Stimulated activated CD4-positive, alpha-beta T cell treated with anti-CD3 and anti-CD28 coated beads, Interleukin-4, amount 100 ng/mL, for 4 hours (primary cell): Measurements from ENCODE around the gene TCERG1.
A peak's percentile ranks its signal among the peaks of the same experiment; 100 is the strongest.

Experiments
- DNase-seq, 2 experiments: peaks; one replicate each; pipeline ENCODE4 v3.0.0-alpha.2; 2020

The TCERG1 gene

DNA sequence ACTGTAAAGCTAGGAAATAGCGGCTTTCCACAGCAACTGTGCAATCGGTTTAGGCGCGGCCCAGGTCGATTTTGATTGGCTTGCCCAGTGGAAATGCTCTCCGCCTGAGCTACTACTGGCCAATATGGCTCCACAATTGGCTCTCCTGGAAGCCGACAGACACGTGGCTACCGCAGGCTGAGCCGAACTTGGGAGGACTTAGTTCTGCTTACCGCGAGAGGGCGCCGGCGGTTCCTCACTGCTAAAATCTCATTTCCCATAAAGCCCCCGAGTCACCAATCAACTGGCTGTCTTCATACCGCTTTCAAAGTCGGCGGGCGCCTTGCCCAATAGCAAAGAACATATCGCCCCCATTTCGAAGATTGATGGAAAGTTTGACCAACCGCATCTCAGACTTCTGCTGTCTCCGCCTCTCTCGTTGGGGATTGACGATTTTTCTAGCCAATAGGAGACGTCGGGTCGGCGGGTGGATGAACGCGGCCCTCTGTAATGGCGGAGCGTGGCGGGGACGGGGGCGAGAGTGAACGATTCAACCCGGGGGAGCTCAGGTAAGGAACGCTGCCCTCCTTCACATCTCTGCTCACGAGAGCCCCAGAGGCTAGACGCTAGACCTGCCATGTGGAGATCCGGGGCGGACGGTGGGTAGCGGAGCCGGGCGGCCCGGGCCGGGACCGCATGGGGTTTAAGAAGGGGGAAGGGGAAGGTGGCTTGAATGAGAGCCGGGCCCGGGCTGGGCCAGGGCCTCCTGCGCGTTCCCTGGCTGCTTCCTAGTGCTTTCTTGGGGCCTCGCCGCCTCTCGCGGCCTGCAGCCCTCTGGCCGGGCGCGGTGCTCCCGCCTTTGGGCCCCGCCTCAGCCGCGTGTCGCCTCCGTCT is at the start of gene TCERG1:
TSS of gene TCERG1 (plus strand) at position 473 of the 873 bp plus-strand sequence. CDS start at position 490, 17 bp downstream.
- DNase-seq: peak; percentile 94 to 98

DNA sequence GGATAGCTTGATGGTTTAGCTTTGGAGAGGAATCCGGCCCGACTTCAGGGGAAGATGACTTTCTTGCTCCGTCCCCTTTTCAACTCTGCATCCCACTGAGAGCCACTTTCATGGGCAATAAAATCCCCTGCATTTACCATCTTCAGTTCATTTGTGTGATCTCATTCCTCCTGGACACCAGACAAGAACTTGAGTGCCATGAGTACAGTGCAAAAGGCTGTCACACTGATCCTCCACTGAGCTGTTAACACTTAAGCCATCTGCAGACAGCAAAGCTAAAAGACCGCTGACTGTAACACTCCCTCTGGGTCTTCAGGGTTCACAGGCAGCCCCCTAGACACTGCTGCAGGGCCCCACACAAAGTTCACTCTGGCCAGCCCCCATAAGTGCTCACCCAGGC is 48.3 kb upstream of the TCERG1 start:
- no peak for DNase-seq

DNA sequence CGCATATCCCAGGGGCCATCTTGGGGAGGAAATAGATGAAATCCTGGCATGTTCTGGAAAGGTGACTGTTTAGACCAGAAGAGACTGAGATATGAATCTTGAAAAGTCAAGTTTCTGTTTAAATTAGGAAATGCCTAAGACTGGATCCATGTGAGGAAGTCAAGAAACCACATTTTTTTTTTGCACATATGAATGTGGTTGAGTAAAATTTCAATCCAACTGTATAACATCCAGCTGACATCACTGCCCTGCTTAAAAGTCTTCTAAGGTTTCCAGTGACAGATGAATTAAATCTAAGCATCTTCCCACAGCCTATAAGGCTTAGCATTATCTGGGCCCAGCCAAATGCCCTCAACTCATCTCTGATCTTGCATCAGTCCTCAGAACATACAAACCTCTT is 47.7 kb upstream of the TCERG1 start:
- no peak for DNase-seq

DNA sequence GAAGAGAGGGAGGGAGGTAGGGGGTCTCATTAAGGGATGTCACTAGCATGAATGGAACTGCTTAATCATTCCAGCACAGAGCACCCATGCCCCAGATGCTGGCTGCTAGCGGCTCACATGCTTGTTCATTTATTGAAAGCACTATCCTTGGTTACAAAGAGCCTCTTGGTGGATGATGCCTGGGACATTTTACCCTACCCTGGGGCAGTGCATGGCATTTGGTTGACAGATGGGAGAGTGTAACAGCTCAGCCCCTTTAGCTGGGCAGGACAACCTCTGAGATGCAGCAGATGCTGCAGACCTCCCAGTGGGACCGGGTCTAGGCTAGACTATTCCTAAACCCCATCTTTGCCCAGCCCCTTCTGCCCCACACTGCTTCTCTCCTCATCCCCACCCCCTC is 46.9 kb upstream of the TCERG1 start:
- no peak for DNase-seq

DNA sequence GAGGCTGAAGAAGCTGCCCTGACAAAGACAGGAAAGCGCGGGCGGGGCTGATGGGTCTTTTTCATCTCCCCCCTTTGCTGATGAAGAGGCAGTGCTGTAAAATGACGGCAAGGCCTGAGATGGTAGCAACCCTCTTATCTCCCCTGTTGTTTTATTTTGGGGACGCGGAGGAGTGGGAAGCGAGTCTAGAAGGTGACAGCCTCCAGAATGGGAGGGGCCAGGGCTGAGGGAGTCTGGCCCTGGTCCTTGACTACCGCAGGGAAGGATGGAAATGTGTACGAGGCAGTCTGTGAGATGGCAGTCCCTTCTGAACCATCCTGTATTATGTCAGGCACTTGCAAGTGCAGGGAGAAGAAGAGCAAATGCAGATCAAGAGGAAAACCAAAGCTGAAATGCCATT is 46.1 kb upstream of the TCERG1 start:
- DNase-seq: no peak

DNA sequence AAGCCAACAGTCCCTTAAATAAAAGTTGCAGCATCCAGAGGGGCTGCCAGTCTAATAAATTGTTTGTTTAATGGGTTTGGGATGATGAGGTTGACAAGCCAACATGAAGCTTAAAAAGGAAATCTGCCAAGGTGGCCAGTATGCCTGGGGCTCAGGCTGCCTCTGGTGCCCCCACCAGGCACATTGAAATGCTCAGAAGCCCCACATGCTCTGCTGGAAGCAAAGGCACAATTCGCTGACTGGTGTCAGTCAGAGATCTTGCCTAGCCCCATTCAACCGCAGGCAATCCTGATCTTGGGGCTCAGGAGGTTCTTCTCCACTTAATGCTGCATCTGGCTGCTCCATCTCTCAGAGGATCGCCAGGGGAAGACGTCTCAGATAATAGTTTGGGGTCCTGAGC is 44.2 kb upstream of the TCERG1 start:
- DNase-seq: no peak

DNA sequence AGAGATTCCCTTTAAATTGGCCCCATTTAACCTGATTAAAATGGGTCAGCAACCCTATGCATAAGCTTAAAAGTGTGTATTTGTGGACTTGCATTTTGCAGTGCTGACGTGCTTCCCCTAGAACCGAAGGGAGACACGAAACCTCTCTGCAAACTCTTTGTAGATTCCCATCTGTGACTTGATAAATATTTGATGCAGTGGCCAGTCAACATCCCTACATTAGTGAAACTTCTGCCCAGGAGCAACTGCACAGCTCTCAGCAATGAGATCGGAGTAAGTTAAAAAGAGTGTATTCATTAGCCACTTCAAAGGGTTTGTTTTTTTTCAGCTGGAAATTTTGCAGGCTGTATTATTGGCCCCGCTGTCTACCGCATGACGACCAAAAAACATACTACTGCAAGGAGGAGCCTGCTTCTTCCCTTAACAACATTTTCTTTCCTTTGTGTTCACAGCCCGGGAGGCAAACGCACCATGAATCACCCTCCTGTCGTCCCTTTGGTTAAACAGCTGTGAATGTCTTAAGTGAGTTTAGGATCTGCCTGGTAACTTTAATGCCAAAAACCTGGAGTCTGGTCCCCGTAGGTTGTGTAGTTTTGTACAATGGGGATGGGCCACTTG is 38.0 kb upstream of the TCERG1 start:
- DNase-seq: no peak

DNA sequence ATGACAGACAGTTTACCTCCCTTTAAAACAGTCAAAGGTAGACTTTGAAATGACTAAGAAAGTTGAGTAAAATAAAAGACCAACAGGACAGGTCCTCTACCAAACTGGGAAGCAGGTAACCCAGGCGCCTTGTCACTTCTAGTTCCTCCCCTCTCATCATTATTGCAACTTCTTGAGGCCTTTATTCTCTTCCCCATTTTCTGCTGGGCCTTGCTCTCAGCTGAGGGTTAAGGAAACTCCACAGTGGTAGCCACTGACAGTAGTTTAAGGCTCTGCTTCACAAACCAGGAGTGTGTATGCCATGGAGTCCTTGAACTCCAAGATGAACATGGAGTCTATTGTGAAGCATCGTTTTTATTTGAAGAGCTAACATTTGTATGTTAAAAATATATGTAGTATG is 36.9 kb upstream of the TCERG1 start:
- DNase-seq: no peak

DNA sequence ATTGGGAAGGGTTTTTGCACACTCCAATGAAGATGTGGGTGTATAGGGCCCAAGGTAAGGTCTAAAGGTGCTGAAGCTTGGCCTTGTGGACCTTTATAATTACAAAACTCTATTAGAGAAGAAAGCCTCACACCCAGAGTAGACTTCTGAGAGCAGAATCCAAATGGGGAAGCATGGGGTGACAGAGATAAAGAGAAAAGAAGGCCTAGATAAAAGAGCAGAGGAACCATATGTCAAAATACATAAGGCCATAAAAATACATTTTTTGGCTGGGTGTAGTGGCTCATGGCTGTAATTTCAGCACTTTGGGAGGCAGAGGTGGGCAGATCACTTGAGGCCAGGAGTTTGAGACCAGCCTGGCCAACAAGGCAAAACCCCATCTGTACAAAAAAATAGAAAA is 27.4 kb upstream of the TCERG1 start:
- DNase-seq: no peak

DNA sequence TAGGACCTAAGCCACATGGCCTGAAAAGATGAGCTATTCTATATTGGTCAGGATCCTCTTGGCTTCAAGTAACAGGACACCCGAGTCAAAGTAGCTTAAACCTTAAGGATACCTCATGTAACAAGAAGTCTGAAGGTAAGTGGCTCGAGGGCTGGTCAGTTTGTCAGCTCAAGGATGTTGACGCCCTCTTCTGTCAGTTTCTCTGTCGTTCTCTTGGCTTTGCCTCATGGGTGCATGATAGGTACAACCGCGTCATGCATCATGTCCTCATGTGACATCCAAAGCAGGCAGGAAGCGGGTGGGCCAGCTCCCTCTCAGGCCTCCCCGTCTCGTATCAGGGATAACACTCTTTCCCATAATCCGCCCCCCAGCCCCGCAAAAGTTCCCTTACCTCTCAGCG is 22.1 kb upstream of the TCERG1 start:
- no peak for DNase-seq

DNA sequence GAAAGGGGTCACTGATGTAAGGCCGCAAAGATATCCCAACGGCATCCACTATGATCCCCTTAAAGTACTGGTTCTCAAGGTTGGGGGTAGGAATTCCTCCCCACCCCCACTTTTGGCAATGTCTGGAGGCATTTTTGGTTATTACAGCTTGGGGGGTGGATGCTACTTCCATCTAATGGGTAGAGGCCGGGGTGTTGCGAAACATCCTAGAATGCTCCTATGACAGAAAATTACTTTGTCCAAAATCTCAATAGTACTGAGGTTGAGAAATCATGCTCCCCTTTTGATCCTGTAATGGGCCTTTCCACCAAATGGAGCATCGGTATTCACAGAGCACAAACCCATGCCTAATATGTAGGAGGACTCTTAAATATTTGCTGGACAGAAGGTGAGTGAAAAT is 20.8 kb upstream of the TCERG1 start:
- DNase-seq: no peak

DNA sequence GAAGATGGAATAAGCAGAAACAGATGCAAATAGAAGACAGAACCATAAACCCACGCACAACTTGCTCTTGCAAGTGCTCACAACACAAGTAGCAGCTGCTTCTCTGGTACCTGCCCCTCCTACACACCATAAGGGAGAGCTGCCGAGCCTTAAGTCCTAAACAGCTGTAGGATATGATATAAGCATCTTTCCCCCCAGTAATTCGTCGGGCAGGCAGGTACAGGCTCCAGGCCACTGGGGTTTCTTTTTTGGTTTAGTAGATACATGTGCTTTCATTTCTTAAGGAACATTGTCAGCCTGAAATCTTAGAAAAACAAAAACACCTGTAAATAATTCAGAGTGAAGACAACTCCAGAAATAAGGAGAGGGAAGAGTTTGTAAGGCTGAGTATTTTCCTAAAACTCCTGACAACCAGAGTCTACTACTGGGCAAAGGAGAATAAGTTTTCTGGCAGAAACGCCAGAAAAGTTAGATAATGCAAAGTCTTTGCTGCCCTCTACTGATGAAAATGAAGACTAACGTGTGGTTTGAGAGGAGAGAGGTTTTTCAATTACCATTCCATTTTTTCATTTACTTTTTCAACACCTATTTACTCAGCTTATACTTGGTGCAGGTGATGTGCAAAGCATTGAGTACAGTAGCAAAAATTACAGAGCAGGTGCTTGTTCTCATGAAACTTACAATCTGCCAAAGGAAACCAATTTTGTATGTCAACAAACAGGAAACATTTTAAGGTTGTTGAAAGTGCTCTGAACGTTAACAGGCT is 20.1 kb upstream of the TCERG1 start:
- no peak for DNase-seq

DNA sequence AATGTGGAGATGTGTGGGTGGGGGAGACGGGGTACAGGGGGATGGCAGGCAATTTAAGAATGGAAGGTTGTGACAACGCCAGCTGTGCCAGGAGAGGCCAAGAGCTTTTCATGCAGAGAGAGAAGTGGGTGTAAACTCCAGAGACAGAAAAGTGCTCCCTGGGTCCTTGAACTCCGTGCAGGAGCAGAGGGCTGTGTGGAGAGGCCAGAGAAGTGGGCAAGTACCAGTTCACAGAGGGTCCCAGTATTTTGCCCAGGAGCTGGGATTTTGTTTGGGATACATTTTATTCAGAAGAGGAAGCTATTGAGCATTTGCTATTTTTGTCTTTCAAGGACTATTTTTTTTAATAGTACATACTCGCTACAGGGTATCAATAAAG is 19.5 kb upstream of the TCERG1 start:
- DNase-seq: no peak

DNA sequence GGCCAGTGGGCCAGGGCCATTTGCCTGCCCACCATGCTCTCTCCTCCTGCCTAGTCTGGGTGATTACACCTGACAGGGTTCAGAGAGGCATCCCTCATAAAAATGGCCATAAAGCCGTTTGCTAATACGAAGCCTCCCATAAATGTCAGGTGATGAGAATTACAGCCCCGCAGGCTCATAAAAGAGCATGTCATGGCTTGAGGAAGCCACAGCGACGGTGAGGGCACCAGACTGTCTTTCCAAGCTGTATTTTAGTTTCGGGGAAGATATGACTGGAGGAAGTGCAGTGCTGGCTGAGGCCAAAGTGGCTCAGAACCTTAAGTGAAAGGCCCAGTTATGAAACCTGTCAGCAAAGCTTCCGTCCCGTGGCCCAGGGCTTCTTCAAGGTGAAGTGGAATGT is 18.5 kb upstream of the TCERG1 start:
- DNase-seq: no peak

DNA sequence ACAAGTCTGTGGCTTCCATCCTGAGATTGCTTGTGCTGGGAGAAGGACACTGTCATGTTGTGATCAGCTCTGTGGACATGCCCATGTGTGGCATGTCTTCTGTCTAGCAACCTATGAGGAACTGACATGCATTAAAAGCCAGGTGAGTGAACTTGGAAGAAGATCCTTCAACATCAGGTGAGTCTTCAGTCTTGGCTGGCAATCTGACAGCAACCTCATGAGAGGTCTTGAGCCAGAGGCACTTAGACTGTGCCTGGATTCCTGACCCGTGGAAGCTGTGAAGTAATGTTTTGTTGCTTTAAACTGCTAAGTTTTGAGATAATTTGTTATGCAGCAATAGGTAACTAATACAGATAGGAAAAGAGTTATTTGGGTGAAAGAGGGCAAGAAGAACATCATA is 6.8 kb upstream of the TCERG1 start:
- no peak for DNase-seq

DNA sequence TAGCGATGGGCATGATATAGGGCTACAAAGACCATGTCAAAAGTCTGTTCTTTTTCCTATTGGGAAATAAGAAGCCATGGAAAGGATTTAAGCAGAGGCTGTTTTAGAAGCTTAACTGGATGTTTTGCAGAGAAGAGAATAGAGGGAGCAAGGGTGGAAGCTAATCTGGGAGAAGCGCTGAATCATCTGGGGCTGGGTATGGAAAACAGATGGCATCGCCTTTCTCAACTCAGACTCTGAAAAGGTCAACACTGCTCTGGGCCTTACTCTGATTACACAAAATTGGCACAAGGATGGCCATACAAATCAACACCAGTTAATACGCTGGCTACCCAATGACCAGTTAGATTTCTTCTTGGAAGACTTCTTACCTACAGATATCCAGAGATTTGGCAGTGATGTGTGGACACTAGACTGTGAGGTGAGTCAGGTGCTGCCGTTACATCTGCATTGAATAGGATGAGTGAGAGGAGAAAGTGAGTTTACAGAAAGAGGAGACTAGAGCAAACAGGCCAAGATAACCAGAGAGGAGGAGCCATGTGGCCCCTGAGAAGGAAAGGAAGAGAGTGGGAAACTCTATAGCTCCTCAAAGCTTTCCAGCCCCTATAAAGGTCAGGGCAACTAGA is 6.2 kb upstream of the TCERG1 start:
- no peak for DNase-seq

DNA sequence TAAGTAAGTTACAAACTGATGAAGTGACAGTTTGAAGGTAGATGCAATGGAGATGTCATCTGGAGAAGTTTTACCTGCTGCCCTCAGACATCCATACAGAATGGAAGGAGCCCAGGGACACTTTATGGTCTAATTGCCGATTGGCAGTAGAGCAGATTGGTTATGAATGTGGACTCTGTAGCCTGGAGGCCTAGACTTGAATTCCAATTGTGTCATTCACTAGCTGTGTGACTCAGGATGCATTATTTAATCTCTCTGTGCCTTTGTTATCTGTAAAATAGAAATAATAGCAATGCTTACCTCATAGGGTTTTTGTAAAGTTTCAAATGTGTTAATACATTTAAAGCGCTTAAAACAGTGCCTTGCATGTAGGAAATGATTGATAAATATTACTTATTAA is 5.2 kb upstream of the TCERG1 start:
- no peak for DNase-seq

DNA sequence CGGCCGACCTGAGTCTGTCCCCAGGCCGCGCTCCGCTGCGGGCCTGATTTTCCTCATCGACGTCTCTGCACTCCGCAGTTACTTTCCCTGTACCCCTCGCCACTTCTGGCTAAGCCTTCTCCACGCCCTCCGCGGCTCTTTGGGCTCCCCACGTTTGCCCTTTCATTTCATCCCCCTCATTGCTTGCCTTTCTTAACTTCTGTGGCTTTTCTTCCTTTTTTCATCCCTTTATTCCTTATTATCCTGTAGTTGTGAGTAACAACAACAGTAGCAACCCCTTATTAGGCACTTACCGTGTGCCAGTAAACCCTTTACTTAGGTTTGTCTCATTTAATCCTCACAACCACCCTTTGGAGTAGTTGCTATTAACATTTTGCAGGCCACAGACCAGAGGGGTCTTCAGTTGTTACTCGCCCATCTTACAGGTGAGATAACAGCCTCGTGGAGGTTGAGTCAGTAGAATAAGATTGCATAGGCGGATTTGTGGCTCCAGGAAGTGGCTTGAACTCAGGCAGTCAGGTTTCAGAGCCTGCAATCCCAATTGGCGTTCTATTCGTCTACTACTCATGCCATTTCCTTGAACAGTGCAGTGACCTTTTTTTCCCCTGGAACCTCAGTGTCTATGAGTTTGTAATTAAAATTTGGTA is 724 bp downstream of the TCERG1 start:
- DNase-seq: peak; percentile 32 to 41

DNA sequence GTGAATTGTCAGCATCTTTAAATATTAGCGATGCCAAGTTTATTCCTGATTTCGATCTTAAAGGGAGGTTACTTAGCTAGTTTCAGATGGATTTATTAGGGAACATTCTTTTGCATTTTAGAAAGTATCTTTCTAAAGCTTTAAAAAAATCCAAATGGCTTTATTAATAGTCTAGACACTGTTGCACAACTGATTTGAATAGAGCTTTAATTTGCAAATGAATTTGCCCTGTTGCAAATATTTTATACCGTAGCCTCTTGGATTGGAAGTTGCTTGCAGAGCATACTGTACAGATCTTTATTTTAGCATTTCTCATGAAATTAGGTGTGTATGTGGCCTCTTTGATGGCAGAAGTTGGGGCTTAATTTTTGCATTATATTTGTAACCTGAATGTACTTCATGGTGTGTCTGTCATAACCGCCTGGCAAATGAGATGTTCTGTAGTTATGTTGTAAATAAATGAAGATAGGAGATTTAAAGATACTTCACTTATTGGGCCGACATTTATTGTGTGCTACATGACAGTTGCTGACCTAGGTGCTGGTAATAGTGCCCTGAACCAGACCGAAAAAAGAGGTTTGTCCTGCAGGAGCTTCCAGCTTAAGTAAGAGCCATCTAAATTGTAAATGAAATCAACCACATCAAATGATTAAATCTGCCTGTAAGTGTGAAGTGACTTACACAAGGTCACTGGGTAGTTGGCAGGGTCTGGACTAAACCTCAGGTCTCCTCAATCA is 1.8 kb downstream of the TCERG1 start:
- DNase-seq: no peak

DNA sequence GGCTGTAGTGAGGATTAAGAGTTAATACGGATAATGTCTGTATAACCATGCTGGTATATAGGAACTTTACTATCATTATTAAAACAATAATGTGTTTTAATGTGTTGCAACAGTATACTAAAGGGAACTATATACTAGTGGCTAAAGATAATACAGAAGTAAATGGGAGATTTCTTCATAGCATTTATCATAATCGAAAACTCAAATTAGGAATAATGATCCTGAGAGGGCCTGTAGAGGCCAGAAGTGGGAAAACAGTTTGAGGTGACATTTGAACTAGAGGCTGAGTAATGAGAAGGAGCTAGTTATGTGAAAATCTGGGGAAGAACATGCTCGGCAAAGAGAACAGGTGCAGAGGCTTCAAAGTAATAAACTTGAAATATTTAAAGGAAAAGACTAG is 2.9 kb downstream of the TCERG1 start:
- no peak for DNase-seq

DNA sequence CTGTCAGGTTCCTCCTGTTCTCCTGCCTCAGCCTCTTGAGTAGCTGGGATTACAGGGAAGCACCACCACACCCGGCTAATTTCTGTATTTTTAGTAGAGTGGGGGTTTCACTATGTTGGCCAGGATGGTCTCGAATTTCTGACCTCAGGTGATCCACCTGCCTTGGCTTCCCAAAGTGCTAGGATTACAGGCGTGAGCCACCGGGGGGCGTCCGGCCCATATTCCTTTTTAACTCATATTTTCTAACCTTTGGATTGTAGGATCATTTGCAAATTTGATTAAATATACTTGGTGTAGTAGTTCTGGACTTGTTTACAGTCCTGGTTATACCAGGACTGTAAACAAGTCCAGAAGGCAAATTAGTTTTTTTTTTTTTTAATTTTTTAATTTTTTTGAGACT is 4.3 kb downstream of the TCERG1 start:
- DNase-seq: no peak

DNA sequence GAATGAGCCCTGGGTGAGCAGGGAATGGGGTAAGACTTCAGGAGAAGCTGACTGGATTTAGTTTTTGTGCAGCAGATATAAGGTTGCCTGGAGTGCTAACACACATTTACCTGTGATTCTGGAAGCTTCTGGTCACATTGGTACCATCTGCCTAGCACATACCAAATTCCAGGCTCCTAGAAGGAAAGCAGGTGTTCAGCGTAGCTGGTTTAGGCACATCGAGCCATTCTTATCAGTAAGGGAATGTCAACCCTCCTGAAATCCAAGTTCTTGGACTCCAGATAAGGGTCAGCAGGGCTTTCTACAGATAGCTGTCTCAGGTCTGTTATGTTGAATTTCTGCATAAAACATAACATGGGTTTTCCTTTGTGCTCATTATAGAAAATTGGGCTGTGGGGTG is 10.3 kb downstream of the TCERG1 start:
- no peak for DNase-seq
